Measurements from ENCODE around the gene AMOT.

The AMOT gene

DNA sequence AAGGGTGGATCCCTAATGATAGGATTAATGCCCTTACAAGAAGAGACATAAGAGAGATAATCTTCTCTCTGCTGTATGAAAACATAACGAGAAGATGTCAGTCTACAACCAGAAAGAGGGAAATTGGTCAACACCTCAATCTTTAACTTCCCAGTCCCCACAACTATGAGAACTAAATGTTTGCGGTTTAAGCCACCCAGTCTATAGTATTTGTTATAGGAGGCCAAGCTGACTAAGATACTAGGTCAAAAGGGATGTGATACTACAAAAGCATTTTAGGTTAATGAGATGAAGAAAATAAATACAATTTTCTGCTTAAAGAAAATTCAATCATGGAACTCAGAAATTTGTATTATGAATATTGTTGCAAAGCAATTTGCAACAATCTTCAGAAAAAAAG, 105.5 kb downstream of the AMOT start:
- no peak for DNase-seq (ENCODE audit: low read depth)

DNA sequence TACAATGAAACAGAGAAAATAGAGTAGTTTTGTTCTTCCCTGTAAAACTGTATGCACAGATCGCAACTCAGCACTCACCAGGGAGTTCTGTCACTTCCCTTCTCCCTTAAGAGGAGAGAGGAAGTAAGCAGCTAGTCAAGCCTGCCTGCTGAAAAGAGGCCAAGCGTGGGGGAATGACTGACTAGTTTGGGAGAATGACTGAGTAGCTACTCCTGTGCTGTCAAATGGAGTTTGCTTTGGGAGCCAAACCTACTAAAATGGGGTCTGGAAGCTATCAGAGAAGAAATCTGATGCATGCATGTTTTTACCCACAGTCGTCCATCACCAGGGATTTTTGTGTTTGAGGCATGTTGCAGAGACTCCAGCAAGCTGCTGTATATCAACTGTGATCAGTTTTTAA, 106.3 kb downstream of the AMOT start:
- DNase-seq (ENCODE audit: low read depth), result no peak

DNA sequence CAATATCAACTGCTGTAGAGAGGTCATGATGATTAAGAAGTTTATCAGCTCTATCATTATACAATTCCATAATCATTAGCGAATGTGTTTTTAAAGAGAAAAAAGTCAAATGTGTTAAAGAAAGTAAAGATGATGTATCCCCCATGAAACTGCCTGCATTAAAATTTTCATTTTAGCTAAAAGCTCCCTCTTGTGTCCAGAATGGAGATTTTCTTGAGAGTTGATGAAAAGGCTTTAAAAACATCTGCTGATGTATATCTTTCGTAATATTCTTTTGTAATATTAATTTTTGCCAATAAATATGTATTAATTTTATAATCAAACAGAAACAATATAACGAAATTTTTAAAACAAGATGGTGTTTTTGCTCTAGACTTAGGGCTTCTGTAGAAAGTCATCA, 108.8 kb downstream of the AMOT start:
- peak; percentile 2 for DNase-seq (ENCODE audit: low read depth)

Measured in iris pigment epithelial cell (primary cell).